ENCODE results near the gene RTL1.

- TF ChIP-seq TBX2 (CRISPR knock-in tag; IDR thresholded peaks at IDR 0.05; ENCODE audit: borderline replicate concordance) (no peak), CTCF (CRISPR knock-in tag; IDR thresholded peaks at IDR 0.05) (no peak), TARDBP (CRISPR knock-in tag; IDR thresholded peaks at IDR 0.05) (no peak), HDAC2 (CRISPR knock-in tag; IDR thresholded peaks at IDR 0.05) (no peak), SMC3 (IDR thresholded peaks at IDR 0.05; ENCODE audit: low read length) (no peak), EP300 (IDR thresholded peaks at IDR 0.05; ENCODE audit: low read depth in 2 of 2, low read length in 2 of 2) (no peak), EP300 (CRISPR knock-in tag; IDR thresholded peaks at IDR 0.05; ENCODE audit: borderline replicate concordance) (no peak), ETV5 (CRISPR knock-in tag; IDR thresholded peaks at IDR 0.05; ENCODE audit: borderline replicate concordance) (no peak), TCF7L2 (IDR thresholded peaks at IDR 0.05; ENCODE audit: low read depth, low read length) (no peak), SRF (IDR thresholded peaks at IDR 0.05; ENCODE audit: low read depth, low read length) (no peak), FIP1L1 (IDR thresholded peaks at IDR 0.05; ENCODE audit: borderline replicate concordance, insufficient read depth, low read depth, low read length) (no peak), SIN3A (IDR thresholded peaks at IDR 0.05; ENCODE audit: borderline replicate concordance, low read depth, low read length) (no peak)
- TF ChIP-seq, protein P1, sequence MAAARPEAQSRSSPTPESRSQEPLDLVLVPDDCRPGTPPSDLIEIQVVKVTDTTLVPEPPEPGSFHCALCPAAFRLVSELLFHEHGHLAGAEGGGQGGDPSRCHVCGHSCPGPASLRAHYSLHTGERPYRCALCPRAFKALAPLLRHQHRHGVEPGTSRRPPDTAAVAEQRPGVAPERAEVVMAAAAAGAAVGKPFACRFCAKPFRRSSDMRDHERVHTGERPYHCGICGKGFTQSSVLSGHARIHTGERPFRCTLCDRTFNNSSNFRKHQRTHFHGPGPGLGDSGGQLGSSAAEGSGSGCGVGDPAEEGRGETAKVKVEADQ (CRISPR knock-in tag; IDR thresholded peaks at IDR 0.05; ENCODE audit: borderline replicate concordance), result no peak
- TF ChIP-seq, protein P2, sequence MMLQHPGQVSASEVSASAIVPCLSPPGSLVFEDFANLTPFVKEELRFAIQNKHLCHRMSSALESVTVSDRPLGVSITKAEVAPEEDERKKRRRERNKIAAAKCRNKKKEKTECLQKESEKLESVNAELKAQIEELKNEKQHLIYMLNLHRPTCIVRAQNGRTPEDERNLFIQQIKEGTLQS (CRISPR knock-in tag; IDR thresholded peaks at IDR 0.05), result no peak
These were observed 51.4 kb downstream of the RTL1 start for GRCh38 chr14:100851946-100852620.
